SJCRH30 (cell line): Measurements from ENCODE around the gene MXI1. TPM values are rescaled to one million over a fixed set of nuclear protein-coding genes. Genes with fewer than 3 reads are reported as not detected.
"Not testable (repeated sequence)": the region's sequence is repeated elsewhere in the genome, so short reads cannot be mapped to it uniquely, and the experiment has no call there.

Experiments
- DNase-seq, 2 experiments: peaks; one replicate each; pipeline ENCODE4 v3.0.0-alpha.2; 2015 to 2020
- H3K27ac ChIP-seq: fragments of 250-450 bp; sonication (Bioruptor Pico); 2 replicates; pipeline ENCODE4 v1.5.1; 2020; ENCODE audit warnings: mild to moderate bottlenecking, moderate library complexity
- H3K27me3 ChIP-seq: fragments of 250-450 bp; sonication (Bioruptor Pico); 2 replicates; pipeline ENCODE4 v1.5.1; 2020; ENCODE audit warnings: mild to moderate bottlenecking, moderate library complexity
- H3K36me3 ChIP-seq: fragments of 250-450 bp; sonication (Bioruptor Pico); 2 replicates; pipeline ENCODE4 v1.5.1; 2020; ENCODE audit warnings: mild to moderate bottlenecking, moderate library complexity
- H3K4me1 ChIP-seq: fragments of 250-450 bp; sonication (Bioruptor Pico); 2 replicates; pipeline ENCODE4 v1.5.1; 2020; ENCODE audit warnings: mild to moderate bottlenecking, moderate library complexity
- H3K4me3 ChIP-seq: fragments of 250-450 bp; sonication (Bioruptor Pico); 2 replicates; pipeline ENCODE4 v1.5.1; 2020; ENCODE audit warnings: mild to moderate bottlenecking, moderate library complexity
- H3K9me3 ChIP-seq: fragments of 250-450 bp; sonication (Bioruptor Pico); replicated peaks from 2 replicates; pipeline ENCODE4 v1.5.1; 2020; ENCODE audit warnings: mild to moderate bottlenecking, moderate library complexity
- total RNA-seq: library from RNA; depleted of rRNA; stranded (reverse); fragments of >200 nt; shearing (Covaris generic); gene quantifications from 2 replicates; pipeline ENCODE4 v1.2.3, GENCODE V29; 2014

MXI1 gene
- total RNA-seq, 1 experiment from 2014 or later = 12.4 TPM

- Histone ChIP-seq H3K27me3 (no peaks in the 10 kb centered on the region), H3K27ac (no peak overlapping the region), H3K36me3 (no peaks in the 10 kb centered on the region), H3K4me1 (no peaks in the 10 kb centered on the region), H3K9me3 (no peaks in the 10 kb centered on the region), H3K4me3 (no peak overlapping the region)
- no peak for DNase-seq
These were observed 51.9 kb downstream of the MXI1 start for GRCh38 chr10:110259317-110259716.

GRCh38 chr10:110260746-110261477 is 53.5 kb downstream of the MXI1 start:
- no peaks in the 10 kb centered on the region for H3K27me3 ChIP-seq
- H3K9me3 ChIP-seq = no peaks in the 10 kb centered on the region
- no peaks in the 10 kb centered on the region for H3K36me3 ChIP-seq
- no peaks in the 10 kb centered on the region for H3K4me1 ChIP-seq
- no peak overlapping the region for H3K27ac ChIP-seq
- no peak for DNase-seq
- no peak overlapping the region for H3K4me3 ChIP-seq

DNA sequence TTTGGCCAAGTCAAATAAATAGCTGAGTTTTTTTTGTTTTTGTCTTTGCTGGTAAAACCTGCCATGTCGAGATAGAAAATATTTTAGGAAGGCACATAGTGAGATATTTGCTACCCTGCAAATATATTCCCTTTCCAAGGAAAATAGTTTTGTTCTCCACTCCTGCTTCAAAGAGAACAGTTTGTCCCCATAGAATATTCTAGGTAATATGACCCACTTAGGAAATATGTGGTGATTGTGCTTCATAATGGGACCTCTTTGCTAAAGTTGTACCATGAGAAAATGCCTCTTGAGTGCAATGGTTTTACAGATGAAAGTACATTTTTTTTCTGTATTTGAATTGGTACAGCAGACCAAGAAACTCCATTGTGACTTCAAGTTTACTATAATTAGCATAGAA is 55.8 kb downstream of the MXI1 start:
- Histone ChIP-seq H3K4me3 (no peak overlapping the region), H3K4me1 (no peaks in the 10 kb centered on the region), H3K27me3 (no peaks in the 10 kb centered on the region), H3K27ac (no peak overlapping the region), H3K9me3 (no peaks in the 10 kb centered on the region), H3K36me3 (0 out of 2 replicates have a peak, but pooled peaks cover 2% of the 10 kb centered on the region)
- no peak for DNase-seq

- Histone ChIP-seq H3K27me3 (no peaks in the 10 kb centered on the region), H3K4me1 (no peaks in the 10 kb centered on the region), H3K9me3 (no peaks in the 10 kb centered on the region), H3K4me3 (no peak overlapping the region), H3K36me3 (0 out of 2 replicates have a peak, but pooled peaks cover 2% of the 10 kb centered on the region), H3K27ac (no peak overlapping the region)
- no peak for DNase-seq
These were observed 58.3 kb downstream of the MXI1 start for GRCh38 chr10:110265573-110266193.

GRCh38 chr10:110267276-110267675 is 59.9 kb downstream of the MXI1 start:
- DNase-seq = no peak
- H3K4me1 ChIP-seq = no peaks in the 10 kb centered on the region
- no peak overlapping the region for H3K4me3 ChIP-seq

DNA sequence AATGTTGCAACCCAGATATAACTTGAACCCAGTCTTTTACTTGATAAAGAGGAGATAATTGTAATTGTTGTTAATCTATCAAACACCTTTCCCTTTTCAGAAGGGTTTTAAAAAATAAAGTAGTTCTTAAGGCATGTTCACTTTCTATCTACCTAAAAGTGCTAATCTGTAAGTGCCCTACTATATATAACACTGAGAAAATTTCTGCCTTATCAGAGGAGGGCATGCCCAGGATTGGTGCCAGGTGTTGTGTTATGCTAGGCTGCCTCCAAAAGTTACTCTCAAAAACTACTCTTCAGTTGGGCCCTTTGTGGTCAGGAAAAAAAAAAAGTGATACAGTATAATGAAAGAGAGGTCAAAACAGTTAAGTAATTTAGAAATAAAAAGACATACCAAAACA is 61.0 kb downstream of the MXI1 start:
- Histone ChIP-seq H3K36me3 (0 out of 2 replicates have a peak, but pooled peaks cover 2% of the 10 kb centered on the region), H3K27ac (no peak overlapping the region), H3K4me3 (no peak overlapping the region), H3K4me1 (no peaks in the 10 kb centered on the region), H3K9me3 (no peaks in the 10 kb centered on the region), H3K27me3 (no peaks in the 10 kb centered on the region)
- DNase-seq = no peak

More at GRCh38 chr10:110267276-110267675, 59.9 kb downstream of the MXI1 start:
- no peak overlapping the region for H3K27ac ChIP-seq
- H3K36me3 ChIP-seq = 0 out of 2 replicates have a peak, but pooled peaks cover 2% of the 10 kb centered on the region
- H3K27me3 ChIP-seq = no peaks in the 10 kb centered on the region
- H3K9me3 ChIP-seq = no peaks in the 10 kb centered on the region

DNA sequence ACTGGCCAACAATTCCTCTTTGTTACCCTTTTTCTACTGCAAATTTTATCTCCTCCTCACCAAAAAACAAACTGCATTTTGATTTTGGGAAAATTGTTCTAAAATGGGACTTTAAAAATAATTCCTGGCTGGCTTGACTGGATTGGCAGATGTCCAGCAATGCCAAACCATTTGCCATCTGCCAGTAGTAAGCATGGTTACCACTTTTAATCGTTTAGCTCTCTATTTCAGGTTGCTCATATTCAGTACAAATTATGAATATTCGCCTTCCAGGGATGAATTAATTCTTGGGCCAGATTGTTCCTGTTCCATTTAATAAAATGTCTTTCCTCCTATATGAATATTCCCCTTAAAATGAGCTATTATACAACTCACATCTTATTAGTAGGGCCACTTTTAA is 61.6 kb downstream of the MXI1 start:
- 0 out of 2 replicates have a peak, but pooled peaks cover 2% of the 10 kb centered on the region for H3K36me3 ChIP-seq
- no peak overlapping the region for H3K4me3 ChIP-seq
- no peaks in the 10 kb centered on the region for H3K9me3 ChIP-seq
- no peaks in the 10 kb centered on the region for H3K4me1 ChIP-seq
- H3K27me3 ChIP-seq = no peaks in the 10 kb centered on the region
- no peak overlapping the region for H3K27ac ChIP-seq
- DNase-seq = no peak

- no peak overlapping the region for H3K27ac ChIP-seq
- H3K9me3 ChIP-seq = no peaks in the 10 kb centered on the region
- H3K4me3 ChIP-seq = no peak overlapping the region
- peak in 1 of 2 experiments; percentile 18 for DNase-seq
- peaks cover 4% of the 10 kb centered on the region; the same call in 1 of the 2 replicates for H3K4me1 ChIP-seq
- H3K27me3 ChIP-seq = no peaks in the 10 kb centered on the region
- 0 out of 2 replicates have a peak, but pooled peaks cover 2% of the 10 kb centered on the region for H3K36me3 ChIP-seq
These were observed 62.2 kb downstream of the MXI1 start for GRCh38 chr10:110269374-110270318.

DNA sequence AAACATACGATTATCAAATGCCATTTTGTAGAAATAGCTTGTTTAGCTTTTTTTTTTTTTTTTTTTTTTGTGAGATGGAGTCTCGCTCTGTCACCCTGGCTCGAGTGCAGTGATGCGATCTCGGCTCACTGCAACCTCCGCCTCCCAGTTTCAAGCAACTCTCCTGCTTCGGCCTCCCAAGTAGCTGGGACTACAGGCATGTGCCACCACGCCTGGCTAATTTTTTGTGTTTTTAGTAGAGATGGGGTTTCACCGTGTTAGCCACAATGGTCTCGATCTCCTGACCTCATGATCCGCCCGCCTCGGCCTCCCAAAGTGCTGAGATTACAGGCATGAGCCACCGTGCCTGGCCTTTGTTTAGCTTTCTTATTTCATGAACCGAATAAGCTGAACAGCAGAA is 65.6 kb downstream of the MXI1 start:
- not testable (repeated sequence) for DNase-seq

GRCh38 chr10:110273474-110273873 is 66.1 kb downstream of the MXI1 start:
- Histone ChIP-seq H3K36me3 (no peaks in the 10 kb centered on the region), H3K4me1 (peaks cover 4% of the 10 kb centered on the region; the same call in 1 of the 2 replicates), H3K27me3 (no peaks in the 10 kb centered on the region), H3K9me3 (no peaks in the 10 kb centered on the region), H3K27ac (no peak overlapping the region), H3K4me3 (no peak overlapping the region)
- no peak for DNase-seq

More for the DNA sequence above, 65.6 kb downstream of the MXI1 start:
- not testable (repeated sequence) for H3K4me1 ChIP-seq, H3K36me3 ChIP-seq, H3K27ac ChIP-seq, H3K9me3 ChIP-seq, H3K4me3 ChIP-seq, H3K27me3 ChIP-seq

GRCh38 chr10:110274072-110274627 is 66.7 kb downstream of the MXI1 start:
- Histone ChIP-seq H3K27me3 (no peaks in the 10 kb centered on the region), H3K36me3 (no peaks in the 10 kb centered on the region), H3K9me3 (no peaks in the 10 kb centered on the region), H3K4me3 (no peak overlapping the region), H3K4me1 (peaks cover 4% of the 10 kb centered on the region; the same call in 1 of the 2 replicates), H3K27ac (no peak overlapping the region)
- peak in 1 of 2 experiments; percentile 43 for DNase-seq

DNA sequence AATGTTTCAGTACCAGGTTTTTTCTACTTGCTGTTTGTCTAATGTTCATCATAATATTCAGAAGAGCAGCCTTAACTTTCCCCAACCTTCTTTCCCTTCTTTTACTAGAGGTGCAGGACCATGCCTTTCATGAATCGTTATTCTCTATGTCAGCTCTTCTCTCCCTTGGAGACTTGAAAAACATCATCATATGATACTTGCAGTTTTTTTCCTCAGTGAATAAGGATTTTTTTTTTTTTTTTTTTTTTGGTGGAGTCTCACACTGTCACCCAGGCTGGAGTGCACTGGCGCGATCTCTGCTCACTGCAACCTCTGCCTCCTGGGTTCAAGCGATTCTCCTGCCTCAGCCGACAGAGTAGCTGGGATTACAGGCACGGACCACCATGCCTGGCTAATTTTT is 67.2 kb downstream of the MXI1 start:
- H3K4me1 ChIP-seq = peaks cover 4% of the 10 kb centered on the region; the same call in 1 of the 2 replicates
- no peak overlapping the region for H3K4me3 ChIP-seq
- H3K36me3 ChIP-seq = no peaks in the 10 kb centered on the region
- no peaks in the 10 kb centered on the region for H3K9me3 ChIP-seq
- DNase-seq = no peak
- no peak overlapping the region for H3K27ac ChIP-seq
- H3K27me3 ChIP-seq = no peaks in the 10 kb centered on the region

DNA sequence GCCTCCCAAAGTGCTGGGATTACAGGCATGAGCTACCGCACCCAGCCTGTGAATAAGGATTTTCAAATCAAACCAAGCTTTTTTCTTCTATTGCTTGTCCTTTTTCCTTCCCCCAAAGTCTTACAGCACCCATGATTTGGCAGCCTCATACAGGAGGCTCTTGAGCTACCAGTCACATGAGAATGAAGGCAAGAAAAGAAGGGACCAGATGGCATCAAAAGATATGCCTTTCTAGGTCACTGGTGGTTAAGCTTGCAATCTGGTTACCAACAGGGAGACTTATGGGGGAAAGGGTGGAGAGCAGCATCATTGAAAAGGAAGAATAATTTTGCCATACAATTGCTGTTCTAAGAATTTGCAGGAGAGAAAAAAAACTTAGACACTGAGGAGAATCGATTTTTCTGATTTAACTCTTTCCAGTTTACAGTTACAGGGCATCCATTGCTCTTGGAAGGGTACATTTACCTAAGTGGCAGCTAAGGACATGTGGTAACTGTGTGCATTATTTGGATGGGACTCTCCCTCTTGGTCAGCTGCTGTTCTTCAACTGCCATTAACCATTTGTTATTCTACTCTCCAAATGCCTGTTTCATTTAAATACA is 67.8 kb downstream of the MXI1 start:
- Histone ChIP-seq H3K4me1 (peaks cover 4% of the 10 kb centered on the region; the same call in 1 of the 2 replicates), H3K36me3 (no peaks in the 10 kb centered on the region), H3K4me3 (no peak overlapping the region), H3K9me3 (no peaks in the 10 kb centered on the region), H3K27ac (no peak overlapping the region), H3K27me3 (no peaks in the 10 kb centered on the region)
- no peak for DNase-seq

GRCh38 chr10:110276603-110277002 is 69.2 kb downstream of the MXI1 start:
- Histone ChIP-seq H3K4me1 (peaks cover 4% of the 10 kb centered on the region; the same call in 1 of the 2 replicates), H3K9me3 (no peaks in the 10 kb centered on the region), H3K36me3 (no peaks in the 10 kb centered on the region), H3K4me3 (no peak overlapping the region), H3K27ac (no peak overlapping the region), H3K27me3 (no peaks in the 10 kb centered on the region)
- no peak for DNase-seq
